Brain pericyte (primary cell): ENCODE results near the gene ERP27.

Source experiments
- DNase-seq: peaks from one replicate; pipeline ENCODE4 v3.0.0-alpha.2; 2012; ENCODE audit warnings: low read depth, low spot score

The ERP27 gene

DNA sequence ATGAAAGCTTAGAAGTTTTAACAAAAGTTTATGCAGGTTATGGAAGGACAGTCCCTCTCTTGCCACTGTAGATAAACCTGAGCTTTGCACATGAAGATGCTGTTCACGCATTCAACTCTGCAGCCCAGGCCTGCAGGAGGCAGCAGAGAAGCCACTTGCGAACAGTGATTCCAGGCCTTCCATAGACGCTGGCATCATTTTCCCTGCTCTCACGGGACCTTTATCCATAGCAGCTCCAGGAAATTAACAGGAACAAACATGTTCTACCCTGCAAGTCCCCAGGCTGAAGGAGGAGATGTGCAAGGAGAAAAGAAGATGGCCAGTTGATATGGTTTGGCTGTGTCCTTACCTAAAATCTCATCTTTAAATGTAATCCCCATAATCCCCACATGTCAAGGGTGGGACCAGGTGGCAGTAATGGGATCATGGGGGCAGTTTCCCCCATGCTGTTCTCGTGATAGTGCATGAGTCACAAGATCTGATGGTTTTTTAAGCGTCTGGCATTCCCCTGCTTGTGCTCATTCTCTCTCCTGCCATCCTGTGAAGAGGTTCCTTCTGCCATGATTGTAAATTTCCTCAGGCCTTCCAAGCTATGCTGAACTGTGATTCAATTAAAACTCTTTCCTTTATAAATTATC, 2.0 kb downstream of the ERP27 start:
- DNase-seq, result no peak

DNA sequence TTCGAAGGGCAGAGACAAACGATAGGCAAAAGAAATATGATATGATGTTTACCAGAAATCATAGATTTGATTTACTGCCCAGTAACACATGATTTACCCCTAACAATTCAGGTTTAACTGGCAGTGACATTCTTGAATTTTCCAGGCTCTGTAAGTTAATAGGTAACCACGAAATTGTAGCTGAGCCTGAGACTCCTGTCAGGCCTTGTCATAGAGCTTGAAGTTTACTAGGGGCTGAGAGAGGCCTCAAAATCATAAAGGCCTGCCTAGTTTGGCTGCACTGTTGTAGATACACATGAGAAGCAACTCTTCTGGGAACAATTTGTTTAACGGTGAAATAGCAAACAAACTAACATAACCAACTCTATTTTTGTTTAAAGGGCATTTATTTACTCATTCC, 3.3 kb downstream of the ERP27 start:
- DNase-seq, result no peak

DNA sequence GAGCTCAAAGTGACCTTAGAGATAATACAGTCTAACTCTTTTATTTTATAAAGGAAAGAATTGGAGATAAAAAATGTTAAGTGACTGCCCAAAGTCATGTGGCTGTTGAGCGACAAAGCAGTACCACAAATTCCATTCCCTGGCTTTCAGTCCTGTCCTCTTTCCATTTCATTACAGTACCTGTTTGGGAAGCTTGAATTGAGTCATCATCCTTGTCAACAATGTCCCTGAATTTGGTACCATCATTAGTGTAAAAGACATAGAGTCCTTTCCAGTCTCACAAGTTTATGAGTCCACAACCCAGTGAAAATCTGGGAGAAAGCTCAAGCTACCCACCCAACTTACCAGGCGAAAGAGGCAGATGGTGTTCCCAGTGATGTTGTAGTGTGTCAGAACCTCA, 3.8 kb downstream of the ERP27 start:
- no peak for DNase-seq

DNA sequence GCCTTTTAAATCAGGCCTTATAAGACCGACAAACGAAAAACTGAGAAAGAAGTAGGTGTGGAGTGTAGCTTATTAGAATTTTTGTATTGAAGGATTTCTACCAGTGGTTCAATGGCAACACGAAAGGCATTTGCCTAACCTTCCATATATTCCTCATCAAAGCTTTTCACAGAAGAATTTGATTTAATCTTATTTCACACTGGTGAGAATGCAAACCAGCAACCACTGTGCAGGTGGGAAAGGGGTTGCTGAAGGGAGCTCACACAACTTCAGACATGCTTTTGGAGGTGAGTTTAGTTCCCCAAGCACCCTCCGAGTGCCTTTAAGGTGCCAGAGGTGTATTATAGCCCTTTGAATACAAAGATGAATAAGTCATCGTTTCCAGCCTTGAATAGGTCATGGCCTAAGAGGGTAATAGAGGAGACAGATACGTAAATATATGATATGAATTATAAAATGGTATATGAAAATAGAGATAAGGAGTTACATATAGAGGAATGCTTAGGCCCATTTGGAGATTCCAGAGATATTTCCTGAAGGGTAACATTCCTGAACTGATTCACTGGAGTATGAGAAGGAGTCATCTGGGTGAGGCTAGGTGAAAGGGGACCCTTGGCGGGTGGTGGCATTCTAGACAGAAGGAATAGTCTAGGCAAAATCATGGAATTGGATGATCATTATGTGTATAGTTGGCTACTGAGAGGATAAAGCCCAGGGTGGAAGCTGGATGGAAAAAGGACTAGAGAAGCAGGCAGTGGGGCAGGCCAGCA, 6.4 kb downstream of the ERP27 start:
- no peak for DNase-seq

DNA sequence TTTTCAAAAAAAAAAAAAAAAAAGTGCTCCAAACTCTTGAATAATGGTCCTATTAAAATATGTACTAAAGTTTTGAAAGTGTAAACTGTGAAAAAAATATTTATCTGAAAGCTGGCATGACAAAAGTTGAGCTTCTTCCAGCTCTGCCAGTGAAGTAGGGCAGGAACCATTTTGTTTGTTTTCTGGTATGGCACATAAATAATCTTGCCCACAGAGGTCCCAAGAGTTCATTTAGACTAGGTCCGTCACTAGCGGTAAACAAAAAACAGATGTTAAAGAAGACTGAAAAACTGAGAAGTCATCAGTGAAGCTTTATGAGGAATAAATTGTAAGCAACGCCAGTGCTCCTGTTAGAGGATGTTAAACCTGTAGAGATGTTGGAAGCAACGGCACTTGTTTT, 7.0 kb downstream of the ERP27 start:
- no peak for DNase-seq

DNA sequence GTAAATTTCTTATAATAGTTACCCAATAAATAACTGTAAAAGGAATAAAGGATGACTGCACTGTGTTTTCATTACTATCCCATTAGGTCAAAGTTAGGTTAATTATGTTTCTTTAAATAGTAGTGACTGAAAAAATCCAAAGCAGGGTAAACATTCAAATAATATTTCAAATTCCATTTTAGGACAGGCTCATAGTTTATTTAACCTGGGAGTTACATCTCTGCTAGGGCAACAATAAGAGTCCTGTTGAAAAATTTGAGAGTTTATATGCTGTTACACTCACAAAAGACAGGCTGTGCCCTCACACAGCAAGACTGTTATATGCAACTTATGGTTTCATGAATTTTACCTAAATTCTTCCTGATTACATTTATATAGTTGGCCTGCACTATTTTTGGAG, 8.0 kb downstream of the ERP27 start:
- DNase-seq, result no peak

DNA sequence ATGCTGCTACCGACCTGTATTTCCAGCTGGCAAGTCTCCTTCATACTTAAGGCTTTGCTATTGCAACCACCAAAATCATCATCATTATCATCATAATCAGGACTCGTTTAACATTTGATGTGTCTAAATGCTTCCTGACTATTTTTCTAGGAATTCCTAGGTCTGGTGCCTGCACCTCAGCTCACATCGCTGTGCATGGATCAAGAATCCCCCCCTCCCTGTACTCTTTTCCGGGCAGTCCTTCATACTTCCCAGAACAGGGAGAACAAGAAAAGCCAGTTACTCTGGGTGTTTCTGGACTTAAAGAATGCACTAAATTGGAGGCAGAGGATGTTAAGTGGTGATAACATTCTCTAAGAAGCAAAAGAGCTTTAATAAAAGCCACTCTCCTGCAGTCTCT, 9.4 kb downstream of the ERP27 start:
- DNase-seq, result no peak

DNA sequence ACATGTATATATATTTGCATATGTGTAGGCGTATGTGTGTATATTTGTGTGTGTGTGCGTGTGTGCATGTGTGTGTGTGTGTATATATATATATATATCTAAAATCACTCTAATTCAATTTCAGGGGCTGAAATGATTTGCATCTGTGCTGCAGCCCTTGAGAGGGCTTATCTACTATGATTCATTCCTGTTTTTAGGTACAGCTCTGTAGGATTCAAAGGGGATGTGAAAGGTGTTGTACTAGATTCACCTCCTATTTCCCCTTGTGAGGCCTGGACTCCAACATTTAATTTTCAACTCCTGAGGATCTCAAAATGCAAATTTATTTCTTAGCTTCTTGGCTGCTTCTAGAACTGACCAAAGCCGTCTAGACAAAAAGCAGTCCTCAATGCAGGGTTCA, 11.1 kb downstream of the ERP27 start:
- DNase-seq, result no peak

DNA sequence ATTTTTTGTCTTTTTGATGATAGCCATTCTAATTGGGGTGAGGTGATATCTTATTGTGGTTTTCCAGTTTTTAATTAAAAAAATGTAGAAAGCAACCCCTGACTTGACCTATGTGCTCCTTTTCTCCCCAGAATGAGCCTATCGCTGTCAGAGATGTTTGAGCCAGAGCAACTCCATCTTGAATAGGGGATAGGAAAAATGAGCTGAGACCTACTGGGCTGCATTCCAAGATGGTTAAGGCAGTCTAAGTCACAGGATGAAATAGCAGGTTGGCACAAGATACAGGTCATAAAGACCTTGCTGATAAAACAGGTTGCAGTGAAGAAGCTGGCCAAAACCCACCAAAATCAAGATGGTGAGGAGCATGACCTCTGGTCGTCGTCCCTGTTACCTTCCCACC, 13.8 kb downstream of the ERP27 start:
- DNase-seq, result no peak

DNA sequence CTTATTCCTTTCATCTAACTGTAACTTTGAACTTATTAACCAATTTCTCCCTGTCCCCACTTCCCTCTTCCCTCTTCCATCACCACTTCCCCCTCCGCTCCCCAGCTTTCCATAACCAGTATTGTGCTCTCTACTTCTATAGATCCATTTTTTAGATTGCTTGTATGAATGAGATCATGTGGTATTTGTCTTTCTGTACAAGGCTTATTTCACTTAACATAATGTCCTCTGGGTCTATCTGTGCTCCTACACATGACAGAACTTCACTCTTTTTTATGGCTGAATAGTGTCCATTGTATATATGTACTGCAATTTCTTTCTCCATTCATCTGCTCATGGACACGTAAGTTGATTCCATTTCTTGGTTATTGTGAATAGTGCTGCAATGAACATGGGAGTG, 14.4 kb downstream of the ERP27 start:
- no peak for DNase-seq

DNA sequence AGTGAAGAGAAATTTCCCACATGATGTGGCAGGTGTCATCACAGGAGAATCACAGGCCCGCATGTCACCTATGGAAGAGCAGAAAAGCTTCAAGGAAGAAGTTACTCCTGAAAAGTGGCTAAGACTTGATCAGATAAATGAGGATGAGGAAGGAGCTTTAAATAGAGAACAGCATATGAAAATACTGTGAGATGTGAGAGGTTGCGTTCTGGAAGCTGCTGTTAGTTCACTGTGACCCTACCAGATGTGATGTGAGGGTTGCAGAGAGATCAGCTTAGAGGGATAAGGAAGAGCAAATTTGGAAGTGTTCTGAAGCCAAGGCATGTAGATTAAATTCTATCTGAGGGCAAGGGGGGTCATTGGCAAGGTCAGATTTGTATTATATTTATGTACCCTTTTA, 17.1 kb downstream of the ERP27 start:
- DNase-seq, result no peak

DNA sequence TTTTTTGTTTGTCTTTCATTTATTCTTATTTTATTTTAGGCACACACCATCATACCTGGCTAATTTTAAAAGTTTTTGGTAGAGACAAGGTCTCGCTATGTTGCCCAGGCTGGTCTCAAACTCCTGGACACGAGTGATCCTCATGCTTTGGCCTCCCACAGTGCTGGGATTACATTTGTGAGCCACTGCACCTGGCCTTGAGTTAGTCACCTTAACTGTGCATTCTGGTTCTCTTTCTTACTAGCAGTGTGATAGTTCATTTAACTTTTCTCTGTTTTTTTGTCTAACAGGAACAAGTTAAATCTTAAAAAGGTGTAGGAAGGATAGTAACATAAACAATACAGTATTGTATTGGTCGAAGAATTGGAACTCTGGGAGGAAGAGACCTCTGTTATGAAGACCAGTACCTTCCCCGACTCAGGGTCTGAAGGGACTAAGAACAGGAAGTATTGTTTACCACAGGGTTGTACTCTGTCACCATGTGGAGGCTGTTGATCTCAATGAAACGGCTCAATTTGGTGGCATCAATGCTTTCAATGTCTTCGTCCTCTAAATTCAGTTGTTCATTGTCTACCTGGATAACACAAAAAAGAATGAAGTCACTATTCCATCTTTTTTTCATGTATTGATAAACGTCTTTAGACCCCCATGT, 17.7 kb downstream of the ERP27 start:
- no peak for DNase-seq

DNA sequence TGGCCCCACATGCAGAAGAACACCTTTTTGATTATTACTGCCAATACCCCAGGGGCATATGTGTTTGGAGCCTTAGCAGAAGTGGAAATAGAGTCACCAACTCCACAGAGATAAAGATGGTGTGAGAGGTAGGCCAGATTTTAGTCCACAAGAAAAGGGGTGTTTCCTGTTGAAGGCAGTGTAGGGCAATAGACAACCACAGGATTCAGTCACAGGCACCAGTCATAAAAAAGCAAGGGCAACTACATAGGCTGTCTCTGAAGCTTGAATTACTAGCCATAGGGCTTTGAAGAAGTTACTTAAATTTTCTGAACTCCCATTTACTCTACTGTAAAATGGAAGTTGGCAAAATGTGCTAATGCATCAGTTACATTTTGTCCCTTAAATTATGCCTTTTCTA, 18.9 kb downstream of the ERP27 start:
- DNase-seq, result no peak

DNA sequence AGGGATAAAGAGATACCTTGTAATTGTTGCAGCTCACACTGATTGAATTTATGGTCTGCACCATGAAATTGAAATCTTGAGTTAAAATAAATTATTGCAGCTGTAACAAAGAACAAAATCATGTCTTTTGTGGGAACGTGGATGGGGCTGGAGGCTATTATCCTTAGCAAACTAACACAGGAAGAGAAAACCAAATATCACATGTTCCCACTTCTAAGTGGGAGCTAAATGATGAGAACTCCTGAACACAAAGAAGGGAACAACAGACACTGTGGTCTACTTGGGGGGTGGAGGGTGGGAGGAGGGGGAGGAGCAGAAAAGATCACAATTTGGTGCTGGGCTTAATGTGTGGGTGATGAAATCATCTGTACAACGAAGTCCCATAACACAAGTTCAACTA, 22.6 kb downstream of the ERP27 start:
- no peak for DNase-seq

DNA sequence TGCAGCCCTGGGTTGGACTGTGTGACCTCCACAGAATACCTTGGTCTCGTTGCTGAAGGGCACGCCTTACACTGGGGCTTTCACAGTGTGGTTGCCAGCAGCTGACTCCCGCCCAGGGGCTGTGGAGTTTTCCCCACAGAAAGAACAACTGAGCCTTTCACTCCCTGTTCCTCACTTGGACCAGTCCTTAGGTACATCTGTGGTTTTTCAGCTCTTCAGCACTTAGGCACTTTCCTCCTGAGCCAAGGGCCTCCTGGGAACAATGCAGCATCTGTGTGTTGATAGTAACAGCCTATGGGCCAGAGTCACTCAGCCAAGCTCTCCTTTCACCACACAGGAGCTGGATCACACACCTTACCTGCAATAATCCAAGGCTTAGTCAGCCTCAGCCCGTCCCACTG, 25.0 kb downstream of the ERP27 start:
- no peak for DNase-seq

DNA sequence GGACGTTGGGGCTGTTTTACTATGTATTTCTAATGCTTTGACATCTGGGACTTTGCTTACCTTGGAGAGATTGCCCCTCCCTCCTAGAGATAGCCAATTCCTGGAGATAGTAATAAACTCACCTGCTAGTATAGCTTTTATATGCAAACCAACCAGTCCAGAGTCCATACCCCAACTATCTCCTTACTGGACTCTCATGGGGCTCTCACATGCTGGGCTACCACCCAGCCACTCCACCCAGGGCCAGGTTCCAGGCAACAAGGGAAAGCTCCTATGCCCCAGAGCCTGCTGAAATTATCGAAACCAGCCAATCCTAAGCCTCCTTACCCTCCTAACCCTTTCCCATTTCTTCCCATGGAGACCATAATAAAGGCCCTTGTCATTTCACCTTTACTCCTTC, 27.2 kb downstream of the ERP27 start:
- DNase-seq, result no peak

DNA sequence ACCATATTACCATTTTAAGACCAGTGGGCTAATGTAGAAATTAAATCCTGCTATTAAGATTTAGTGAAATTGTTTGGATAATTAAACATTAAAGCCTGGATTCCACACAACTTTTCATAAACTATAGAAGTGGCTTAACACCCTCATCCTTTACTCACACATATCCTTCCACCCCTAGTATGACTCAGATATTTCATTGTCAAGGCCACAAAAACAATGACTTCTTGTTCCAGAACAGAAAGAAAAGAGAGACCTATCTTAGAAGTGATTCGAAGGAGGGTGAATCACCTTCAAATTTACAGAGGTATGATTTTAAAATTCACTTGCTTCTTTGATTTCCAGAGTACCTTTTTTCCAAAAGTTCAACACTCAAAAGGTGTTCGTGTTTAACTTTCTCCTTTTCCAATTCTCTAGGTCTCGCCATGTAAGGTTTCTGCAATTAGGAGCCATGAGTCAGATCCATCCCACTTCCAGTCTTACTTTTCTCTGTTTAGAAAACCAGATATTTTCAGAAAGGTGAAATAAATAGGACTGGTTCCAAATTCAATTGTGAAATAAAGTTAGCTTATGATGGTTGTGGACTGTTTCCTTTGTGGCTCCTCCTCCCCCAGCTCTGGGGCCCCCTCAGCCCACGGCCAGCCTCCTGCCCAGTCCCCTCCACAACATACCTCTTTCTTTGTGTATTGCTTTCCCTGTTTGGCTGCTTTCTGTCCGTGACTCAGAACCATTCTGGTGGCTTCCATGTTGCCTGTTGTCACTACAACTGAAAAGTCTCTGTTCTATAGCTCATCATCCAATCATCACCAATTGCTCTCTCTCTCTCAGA, 28.0 kb downstream of the ERP27 start:
- no peak for DNase-seq

DNA sequence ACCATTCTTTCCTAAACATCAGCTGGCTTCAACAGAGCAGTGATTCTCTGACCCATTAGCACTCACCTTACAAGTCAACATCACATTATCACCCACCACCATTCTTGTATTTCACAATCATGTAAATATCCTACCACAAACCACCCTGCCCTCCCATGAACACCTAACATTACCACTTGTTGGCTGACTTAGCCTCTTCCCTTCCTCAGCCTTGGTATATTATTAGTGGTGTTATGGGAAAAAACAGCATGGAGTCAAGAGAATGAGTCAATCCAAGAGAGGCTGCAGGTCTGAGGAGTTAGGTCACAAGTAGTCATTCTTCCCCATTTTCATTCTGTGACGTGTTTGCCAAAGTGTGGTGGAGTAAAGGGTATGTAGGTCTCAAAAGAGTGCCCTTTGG, 30.4 kb downstream of the ERP27 start:
- DNase-seq, result no peak

DNA sequence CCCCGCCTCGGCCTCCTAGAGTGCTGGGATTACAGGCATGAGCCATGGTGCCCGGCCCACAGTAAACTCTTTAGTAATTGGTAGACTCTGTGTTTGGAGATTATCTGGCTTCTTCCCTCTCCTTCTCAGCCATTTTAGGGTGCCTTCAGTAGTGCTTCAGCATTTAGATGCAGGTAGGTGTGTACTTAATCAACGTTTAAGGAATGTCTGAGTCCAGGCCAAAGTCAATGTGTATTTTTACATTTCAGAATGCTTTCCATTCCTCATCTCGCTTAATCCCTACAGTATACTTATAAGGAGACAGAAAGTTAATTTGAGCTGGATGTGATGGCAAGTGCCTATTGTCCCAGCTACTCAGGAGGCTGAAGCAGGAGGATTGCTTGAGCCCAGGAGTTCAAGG, 32.2 kb downstream of the ERP27 start:
- no peak for DNase-seq

DNA sequence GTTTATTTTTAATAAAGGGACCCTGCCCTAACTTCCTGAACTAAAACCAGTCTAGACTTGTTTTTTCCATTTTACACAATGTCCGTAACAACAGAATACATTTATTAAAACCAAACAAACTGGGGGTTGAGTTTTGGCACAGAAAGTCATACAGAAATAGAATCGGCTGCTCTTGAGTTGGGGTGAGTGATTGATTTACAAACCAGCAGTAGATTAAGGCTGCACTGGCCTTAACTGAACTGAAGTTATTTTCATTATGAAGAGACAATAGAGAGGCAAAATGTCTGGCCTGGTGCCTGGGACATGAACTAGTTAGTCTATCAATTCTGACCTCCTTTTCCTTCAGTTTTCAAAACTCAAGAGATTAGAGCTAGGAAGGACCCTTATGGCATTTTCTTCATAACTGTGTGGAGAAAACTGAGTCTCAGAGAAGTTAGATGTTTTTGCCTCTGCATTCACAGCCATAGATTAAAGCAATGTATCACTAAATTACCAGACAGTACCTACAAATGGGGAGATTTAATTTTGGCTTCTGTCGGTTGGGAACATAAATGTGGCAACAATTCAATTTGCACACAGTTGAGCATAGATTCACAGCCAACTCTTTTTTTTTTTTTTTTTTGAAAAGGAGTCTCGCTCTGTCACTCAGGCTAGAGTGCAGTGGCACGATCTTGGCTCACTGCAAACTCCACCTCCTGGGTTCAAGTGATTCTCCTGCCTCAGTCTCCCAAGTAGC, 32.9 kb downstream of the ERP27 start:
- DNase-seq, result no peak

DNA sequence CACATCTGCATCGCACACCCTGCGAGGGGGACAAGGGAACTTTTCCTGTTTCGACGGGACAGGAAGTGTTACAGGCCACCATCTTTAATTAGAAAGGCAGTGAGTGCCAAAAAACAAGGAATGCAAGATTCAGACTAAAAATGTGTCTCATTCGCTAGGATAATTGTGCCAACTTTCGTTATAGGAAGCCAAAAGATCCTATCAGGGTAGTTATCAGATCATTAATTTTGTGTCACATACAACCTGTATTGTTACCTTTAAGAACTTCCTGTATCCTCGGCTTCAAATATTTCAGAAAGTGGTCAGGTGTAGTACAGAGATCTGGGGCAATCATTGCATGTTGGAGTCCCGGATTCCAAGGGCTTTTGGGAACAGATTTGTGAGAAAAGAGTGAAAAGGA, 33.5 kb downstream of the ERP27 start:
- no peak for DNase-seq
